GM20000 (cell line): Measurements from ENCODE around the gene BNC2.

Experiments used
- DNase-seq: peaks from one replicate; pipeline ENCODE4 v3.0.0; 2012; ENCODE audit warnings: low spot score
- TF ChIP-seq, protein P1 (sequence below): IDR thresholded peaks from 2 replicates; pipeline ENCODE4 v1.5.1; 2012; ENCODE audit warnings: mild to moderate bottlenecking, control low read depth; ENCODE audit errors: extremely low read depth, missing control alignments

Gene BNC2

DNA sequence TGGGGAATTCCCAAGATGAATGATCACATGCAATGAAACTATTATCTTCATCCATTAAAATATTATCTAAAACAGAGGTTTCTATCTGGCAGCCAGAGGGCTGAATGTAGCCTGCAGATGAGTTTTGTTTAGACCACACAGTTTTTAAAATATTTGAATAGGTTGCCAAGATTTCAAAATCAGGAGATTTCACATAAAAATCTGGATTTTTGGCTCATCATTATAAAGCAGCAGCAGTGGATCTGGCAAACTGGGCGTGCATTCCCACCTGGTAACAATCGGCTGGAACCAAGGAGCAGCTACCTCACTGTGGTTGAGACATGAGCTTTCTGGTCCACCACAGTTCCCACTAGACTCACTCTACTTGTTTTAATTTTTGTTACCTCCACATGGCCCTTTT, 155.1 kb downstream of the BNC2 start:
- DNase-seq: no peak
- TF ChIP-seq, protein P1, sequence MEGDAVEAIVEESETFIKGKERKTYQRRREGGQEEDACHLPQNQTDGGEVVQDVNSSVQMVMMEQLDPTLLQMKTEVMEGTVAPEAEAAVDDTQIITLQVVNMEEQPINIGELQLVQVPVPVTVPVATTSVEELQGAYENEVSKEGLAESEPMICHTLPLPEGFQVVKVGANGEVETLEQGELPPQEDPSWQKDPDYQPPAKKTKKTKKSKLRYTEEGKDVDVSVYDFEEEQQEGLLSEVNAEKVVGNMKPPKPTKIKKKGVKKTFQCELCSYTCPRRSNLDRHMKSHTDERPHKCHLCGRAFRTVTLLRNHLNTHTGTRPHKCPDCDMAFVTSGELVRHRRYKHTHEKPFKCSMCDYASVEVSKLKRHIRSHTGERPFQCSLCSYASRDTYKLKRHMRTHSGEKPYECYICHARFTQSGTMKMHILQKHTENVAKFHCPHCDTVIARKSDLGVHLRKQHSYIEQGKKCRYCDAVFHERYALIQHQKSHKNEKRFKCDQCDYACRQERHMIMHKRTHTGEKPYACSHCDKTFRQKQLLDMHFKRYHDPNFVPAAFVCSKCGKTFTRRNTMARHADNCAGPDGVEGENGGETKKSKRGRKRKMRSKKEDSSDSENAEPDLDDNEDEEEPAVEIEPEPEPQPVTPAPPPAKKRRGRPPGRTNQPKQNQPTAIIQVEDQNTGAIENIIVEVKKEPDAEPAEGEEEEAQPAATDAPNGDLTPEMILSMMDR: no peak

DNA sequence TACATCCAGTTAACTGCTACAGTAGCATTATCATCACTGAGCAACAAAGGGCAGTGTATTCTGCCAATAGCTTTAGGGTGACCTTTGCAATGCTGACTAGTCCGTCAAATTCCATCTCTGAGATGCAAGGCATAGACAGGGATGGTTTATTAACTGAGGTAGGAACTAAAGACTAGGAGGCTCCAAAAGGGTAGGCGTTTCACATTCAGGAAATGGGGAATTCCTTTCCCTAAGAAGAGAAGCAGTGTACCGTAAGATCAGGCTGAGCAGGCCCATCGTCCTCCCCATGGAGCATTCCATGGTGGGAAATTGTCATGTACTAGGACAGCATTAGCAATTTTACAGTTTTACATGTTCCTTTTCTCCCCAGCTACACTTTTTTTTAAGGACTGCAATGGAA, 157.7 kb downstream of the BNC2 start:
- DNase-seq: no peak
- TF ChIP-seq, protein P1: no peak

DNA sequence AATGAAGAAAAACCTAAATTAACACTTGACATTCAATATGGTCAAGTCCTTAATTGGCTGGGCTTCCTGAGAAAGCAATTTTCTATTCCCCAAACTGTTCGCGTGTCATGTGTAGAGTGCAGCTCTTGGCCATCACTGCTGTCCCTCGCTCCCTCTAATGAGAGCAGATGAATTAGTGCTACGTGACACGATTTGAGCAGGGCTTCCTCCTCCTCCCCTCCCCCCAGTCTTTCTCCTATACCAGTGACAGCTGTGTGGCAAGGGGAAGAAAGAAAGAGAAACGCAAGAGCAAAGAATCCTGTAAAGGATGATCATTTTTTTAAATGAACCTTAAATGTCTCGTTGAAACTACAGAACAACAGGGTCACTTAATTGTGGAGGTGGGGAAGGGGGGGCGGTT, 159.6 kb downstream of the BNC2 start:
- no peak for DNase-seq
- TF ChIP-seq, protein P1: no peak

DNA sequence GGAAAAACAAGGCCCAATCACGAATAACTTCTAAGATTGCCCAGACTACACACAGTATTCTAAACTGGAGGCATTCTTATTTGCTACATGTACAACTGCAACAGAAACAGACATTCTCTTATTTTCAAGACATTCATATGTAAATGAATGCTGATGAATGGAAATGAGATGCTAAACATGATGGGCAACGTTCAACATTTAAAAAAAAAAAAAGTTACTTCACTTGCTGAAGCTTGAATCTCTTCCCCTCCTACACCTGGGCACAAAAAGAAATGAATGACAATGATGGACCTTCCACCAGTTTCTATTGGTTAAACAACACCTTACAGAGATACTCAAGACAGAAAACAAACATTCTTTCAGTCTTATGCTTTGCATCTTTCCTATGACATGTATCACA, 160.5 kb downstream of the BNC2 start:
- TF ChIP-seq, protein P1: no peak
- DNase-seq: no peak

DNA sequence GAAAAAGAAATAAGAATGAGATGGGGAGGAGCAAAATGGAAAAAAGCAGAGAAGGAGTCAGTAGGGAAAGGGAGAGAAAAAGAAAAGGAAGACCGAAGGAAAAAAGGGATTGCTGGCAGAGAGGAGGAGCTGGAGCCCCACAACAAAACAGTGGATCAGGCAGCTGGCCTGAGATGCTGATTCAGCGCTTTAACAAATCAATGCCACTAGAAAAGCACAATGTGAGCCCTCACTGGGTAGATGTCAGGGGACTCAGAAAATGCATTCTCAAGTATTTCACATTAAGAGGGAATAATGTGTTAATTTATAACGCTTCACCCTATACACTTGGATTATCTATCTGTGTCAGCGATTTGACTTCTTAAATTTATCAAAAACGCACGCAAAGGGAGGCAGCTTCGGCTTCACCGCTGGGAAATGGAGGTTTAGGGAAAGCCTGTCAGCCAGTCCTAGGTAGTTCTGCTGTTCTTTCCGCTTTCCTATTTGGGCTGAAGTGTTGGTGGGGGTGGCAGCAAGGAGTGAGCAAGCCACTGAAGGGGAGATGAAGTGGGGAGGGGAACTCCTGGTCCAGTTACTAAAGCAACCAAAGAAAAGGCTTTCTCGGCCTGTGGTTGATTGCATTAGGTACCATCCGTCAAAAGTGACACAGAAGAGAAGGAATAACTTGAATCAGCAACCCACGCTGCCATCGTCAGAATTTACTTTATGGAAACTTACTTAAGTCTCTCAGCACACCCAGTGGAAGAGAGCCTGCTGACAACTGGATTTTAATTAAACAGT, 161.6 kb downstream of the BNC2 start:
- TF ChIP-seq, protein P1: no peak
- no peak for DNase-seq

DNA sequence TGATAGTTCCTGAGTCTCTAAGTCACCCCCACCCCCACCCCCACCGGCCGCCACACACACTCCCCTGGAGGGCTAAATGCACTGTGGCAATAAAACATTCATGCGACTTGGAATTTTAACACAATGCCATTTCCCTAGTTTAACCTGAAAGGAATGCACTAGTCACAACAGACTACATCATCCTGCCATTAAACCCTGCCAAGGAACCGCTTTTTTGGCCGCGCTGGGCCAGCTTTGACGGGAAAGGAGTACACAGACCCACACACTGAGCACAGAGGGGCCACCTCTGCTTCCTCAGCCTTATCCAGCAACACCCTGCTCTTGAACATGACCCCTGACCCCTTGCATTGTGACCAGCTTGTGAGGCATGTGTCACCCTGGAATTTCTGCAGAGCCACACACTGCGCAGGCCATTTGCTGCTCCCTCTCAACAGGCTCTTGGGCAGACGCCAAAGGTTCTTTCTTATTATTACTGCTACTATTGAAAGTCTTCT, 165.3 kb downstream of the BNC2 start:
- TF ChIP-seq, protein P1: no peak
- no peak for DNase-seq

DNA sequence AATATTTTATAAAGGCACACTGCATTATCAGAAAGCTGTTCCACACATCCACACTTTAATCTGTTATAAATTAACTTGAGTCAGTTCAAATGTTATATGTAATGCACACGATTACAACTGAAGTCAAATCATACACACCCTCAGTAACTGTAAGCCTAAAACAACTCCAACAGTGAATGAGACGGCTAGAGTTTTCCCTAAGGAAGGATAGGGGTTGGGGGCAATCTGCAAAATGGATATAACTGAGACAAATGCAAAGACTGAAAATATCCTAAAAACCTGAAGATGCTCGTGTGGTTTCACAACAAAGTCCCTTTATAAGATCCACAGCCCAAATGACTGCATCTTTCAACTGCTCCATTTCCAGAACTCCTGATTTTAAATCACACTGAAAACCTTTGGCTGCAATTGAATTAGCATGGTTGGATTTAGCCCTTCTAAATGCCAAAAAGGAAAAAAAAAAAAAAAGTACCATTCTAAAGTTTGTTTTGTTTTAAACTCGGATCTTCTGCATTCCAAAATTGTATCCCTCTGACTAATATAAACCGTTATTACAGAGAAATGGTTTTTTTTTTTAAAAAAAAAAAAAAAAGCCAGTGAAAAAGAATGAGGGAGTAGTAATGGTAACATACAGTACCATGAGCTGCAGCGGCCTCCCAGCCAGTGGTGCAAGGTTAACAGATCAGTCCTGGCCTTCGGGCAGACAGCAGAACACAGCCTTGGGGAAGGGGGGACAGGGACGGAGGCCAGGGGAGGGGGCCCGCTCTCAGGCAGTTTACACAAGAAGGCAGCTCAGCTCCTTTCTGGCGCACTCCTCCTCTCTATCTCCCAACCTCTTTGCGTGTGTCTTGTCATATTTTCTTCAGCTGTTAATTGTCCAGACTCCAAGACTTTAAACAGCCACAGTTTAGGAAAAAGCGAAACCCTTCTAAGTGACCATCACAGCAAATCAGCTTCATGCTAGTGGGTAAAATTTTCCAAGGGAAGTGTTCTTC, 166.1 kb downstream of the BNC2 start:
- DNase-seq: no peak
- TF ChIP-seq, protein P1: no peak
